Esophagus muscularis mucosa (tissue), 3 donors: ENCODE measurements around the gene MRPL20.

Experiments used
- CTCF ChIP-seq, 3 experiments: fragments of 200-600 bp in 2 of 3; fragments of 450-650 bp in 1 of 3; sonication (generic) in 2 of 3; IDR thresholded peaks; one replicate each; pipeline ENCODE4 v1.5.1; 2017 to 2019; ENCODE audit warnings: antibody characterized with exemption in 3 of 3, mild to moderate bottlenecking in 2 of 3, moderate library complexity in 1 of 3
- POLR2A ChIP-seq: fragments of 450-650 bp; IDR thresholded peaks from one replicate; pipeline ENCODE4 v1.6.1; 2017; ENCODE audit warnings: antibody characterized with exemption, moderate library complexity, mild to moderate bottlenecking, low read depth

GRCh38 chr1:1436630-1437032 lies 29.5 kb upstream of the MRPL20 start:
- TF ChIP-seq CTCF (IDR thresholded peaks at IDR 0.05) (no peak), POLR2A (no peak)
